Vagina (tissue), 2 donors: ENCODE data around the gene NUP188. TPM values are rescaled to one million over a fixed set of nuclear protein-coding genes. Genes with fewer than 3 reads are reported as not detected.

Experiments used
- DNase-seq, 2 donors: peaks; one replicate each; pipeline ENCODE4 v3.0.0-alpha.2; 2017; ENCODE audit errors: extremely low spot score in 2 of 2
- H3K27ac ChIP-seq: fragments of 200-600 bp; sonication (generic); one replicate; pipeline ENCODE4 v1.5.1; 2019
- H3K27me3 ChIP-seq: fragments of 200-600 bp; sonication (generic); one replicate; pipeline ENCODE4 v1.5.1; 2019
- H3K36me3 ChIP-seq, 2 donors: fragments of 200-600 bp; sonication (generic); one replicate each; pipeline ENCODE4 v1.5.1; 2017 to 2019
- H3K4me1 ChIP-seq: fragments of 200-600 bp; sonication (generic); one replicate; pipeline ENCODE4 v1.5.1; 2019
- H3K4me3 ChIP-seq, 2 donors: fragments of 200-600 bp; sonication (generic); 1 replicate in 1 of 2; 2 replicates in 1 of 2; pipeline ENCODE4 v1.5.1; 2016 to 2019
- H3K9me3 ChIP-seq: fragments of 200-600 bp; sonication (generic); one replicate; pipeline ENCODE4 v1.5.1; 2019
- POLR2A ChIP-seq, 2 donors: fragments of 450-650 bp; IDR thresholded peaks; one replicate each; pipeline ENCODE4 v1.6.1; 2017; ENCODE audit warnings: antibody characterized with exemption in 2 of 2, mild to moderate bottlenecking in 2 of 2, moderate library complexity in 2 of 2
- POLR2AphosphoS5 ChIP-seq, 2 donors: sonication (generic); formaldehyde crosslinking; IDR thresholded peaks; one replicate each; pipeline ENCODE4 v1.9.0; 2017; ENCODE audit warnings: antibody characterized with exemption in 2 of 2, mild to moderate bottlenecking in 2 of 2, low read depth in 1 of 2; ENCODE audit not compliant: insufficient read depth in 1 of 2
- intact Hi-C: fragments of 100-400 bp; cut with DNase I; formaldehyde crosslinking; loops from one replicate; pipeline ENCODE4 v1.15.1; 2023
- total RNA-seq: library from RNA; depleted of rRNA; stranded (reverse); fragments of >200 nt; gene quantifications from one replicate; pipeline ENCODE4 v1.2.3, GENCODE V29; 2016
- TF ChIP-seq, protein P1 (sequence below), 3 experiments: fragments of 450-650 bp in 2 of 3; fragments of 200-600 bp in 1 of 3; sonication (generic) in 1 of 3; IDR thresholded peaks; one replicate each; pipeline ENCODE4 v1.5.1; 2017 to 2019; ENCODE audit warnings: antibody characterized with exemption in 3 of 3, mild to moderate bottlenecking in 2 of 3, moderate library complexity in 2 of 3

Gene NUP188
- total RNA-seq, 1 donor from 2014 or later: 69.0 TPM

- intact Hi-C loops: no loop called here
- Histone ChIP-seq H3K4me1 (peaks cover 69% of the 10 kb centered on the region), H3K27ac (peak overlapping the region; percentile 96), H3K36me3 (peaks cover 0 to 29% of the 10 kb centered on the region in 2 donors), H3K9me3 (no peaks in the 10 kb centered on the region), H3K4me3 (no peak overlapping the region), H3K27me3 (no peaks in the 10 kb centered on the region)
- DNase-seq: peak in 1 of 2 donors; percentile 83
- TF ChIP-seq, protein P1, sequence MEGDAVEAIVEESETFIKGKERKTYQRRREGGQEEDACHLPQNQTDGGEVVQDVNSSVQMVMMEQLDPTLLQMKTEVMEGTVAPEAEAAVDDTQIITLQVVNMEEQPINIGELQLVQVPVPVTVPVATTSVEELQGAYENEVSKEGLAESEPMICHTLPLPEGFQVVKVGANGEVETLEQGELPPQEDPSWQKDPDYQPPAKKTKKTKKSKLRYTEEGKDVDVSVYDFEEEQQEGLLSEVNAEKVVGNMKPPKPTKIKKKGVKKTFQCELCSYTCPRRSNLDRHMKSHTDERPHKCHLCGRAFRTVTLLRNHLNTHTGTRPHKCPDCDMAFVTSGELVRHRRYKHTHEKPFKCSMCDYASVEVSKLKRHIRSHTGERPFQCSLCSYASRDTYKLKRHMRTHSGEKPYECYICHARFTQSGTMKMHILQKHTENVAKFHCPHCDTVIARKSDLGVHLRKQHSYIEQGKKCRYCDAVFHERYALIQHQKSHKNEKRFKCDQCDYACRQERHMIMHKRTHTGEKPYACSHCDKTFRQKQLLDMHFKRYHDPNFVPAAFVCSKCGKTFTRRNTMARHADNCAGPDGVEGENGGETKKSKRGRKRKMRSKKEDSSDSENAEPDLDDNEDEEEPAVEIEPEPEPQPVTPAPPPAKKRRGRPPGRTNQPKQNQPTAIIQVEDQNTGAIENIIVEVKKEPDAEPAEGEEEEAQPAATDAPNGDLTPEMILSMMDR (IDR thresholded peaks at IDR 0.05): no peak
- TF ChIP-seq POLR2AphosphoS5 (IDR thresholded peaks at IDR 0.05; ENCODE audit: insufficient read depth in 1 of 2, low read depth in 1 of 2) (no peak), POLR2A (IDR thresholded peaks at IDR 0.05) (no peak)
Measured at GRCh38 chr9:128910906-128911305, 36.6 kb upstream of the NUP188 start.

GRCh38 chr9:128911529-128912035 lies 35.9 kb upstream of the NUP188 start:
- no peak for DNase-seq
- intact Hi-C loops: no loop called here
- peak overlapping the region in 1 of 2 donors; percentile 2 for H3K4me3 ChIP-seq
- no peaks in the 10 kb centered on the region for H3K9me3 ChIP-seq
- H3K4me1 ChIP-seq: peaks cover 76% of the 10 kb centered on the region
- peaks cover 0 to 29% of the 10 kb centered on the region in 2 donors for H3K36me3 ChIP-seq
- H3K27me3 ChIP-seq: no peaks in the 10 kb centered on the region
- H3K27ac ChIP-seq: peak overlapping the region; percentile 96
- TF ChIP-seq, protein P1 (IDR thresholded peaks at IDR 0.05): no peak
- TF ChIP-seq POLR2AphosphoS5 (IDR thresholded peaks at IDR 0.05; ENCODE audit: insufficient read depth in 1 of 2, low read depth in 1 of 2): peak in 1 of 2 donors; percentile 52
- no peak for TF ChIP-seq POLR2A (IDR thresholded peaks at IDR 0.05)

GRCh38 chr9:128912270-128912853 lies 35.1 kb upstream of the NUP188 start:
- H3K27me3 ChIP-seq: no peaks in the 10 kb centered on the region
- H3K36me3 ChIP-seq: peaks cover 0 to 24% of the 10 kb centered on the region in 2 donors
- H3K9me3 ChIP-seq: no peaks in the 10 kb centered on the region
- H3K4me1 ChIP-seq: peaks cover 84% of the 10 kb centered on the region
- TF ChIP-seq POLR2A (IDR thresholded peaks at IDR 0.05) (no peak), POLR2AphosphoS5 (IDR thresholded peaks at IDR 0.05; ENCODE audit: insufficient read depth in 1 of 2, low read depth in 1 of 2) (peak; percentile 9 to 47)
- DNase-seq: no peak
- peak overlapping the region; percentile 96 for H3K27ac ChIP-seq
- intact Hi-C loops: no loop called here
- no peak overlapping the region for H3K4me3 ChIP-seq

GRCh38 chr9:128913048-128913900 lies 34.2 kb upstream of the NUP188 start:
- Histone ChIP-seq H3K36me3 (peaks cover 0 to 23% of the 10 kb centered on the region in 2 donors), H3K27me3 (no peaks in the 10 kb centered on the region), H3K27ac (peak overlapping the region; percentile 96), H3K9me3 (no peaks in the 10 kb centered on the region), H3K4me1 (peaks cover 88% of the 10 kb centered on the region), H3K4me3 (peak overlapping the region in 1 of 2 donors; percentile 2)
- intact Hi-C loops: no loop called here
- TF ChIP-seq, protein P1 (IDR thresholded peaks at IDR 0.05): no peak
- TF ChIP-seq POLR2A (IDR thresholded peaks at IDR 0.05) (no peak), POLR2AphosphoS5 (IDR thresholded peaks at IDR 0.05; ENCODE audit: insufficient read depth in 1 of 2, low read depth in 1 of 2) (no peak)
- DNase-seq: no peak

DNA sequence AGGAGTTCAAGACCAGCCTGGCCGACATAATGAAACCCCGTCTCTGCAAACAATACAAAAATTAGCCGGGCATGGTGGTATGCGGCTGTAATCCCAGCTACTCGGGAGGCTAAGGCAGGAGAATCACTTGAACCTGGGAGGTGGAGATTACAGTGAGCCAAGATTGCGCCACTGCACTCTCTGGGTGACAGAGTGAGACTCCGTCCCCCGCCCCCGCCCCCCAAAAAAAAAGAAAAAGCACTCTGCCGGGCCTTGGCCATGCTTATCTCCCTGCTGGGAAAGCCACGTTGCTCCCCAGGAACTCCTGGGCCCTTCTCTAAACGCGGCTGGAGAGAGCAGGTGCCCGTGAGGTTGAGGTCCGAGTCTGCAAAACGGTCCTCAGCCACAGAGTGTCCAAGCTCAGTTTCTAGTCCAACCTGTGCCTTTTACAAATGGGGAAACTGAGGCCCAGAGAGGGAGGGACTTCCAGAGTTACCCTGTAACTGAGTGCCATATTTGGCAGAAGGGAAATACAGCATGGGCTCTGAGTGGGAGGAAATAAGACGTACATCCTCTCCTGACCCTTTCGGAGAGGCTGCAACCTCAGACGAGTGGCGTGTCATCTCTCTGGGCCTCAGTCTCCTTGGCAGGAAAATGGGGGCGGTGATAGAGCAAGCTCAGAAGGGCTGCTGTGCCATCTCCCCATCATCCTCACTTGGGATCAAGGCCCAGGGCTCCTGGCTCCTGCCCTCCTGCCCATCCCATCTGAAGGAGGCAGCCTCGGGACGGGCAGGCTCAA lies 33.3 kb upstream of the NUP188 start:
- Histone ChIP-seq H3K27ac (peak overlapping the region; percentile 96), H3K4me3 (no peak overlapping the region), H3K9me3 (no peaks in the 10 kb centered on the region), H3K4me1 (peaks cover 91% of the 10 kb centered on the region), H3K27me3 (no peaks in the 10 kb centered on the region), H3K36me3 (peaks cover 0 to 19% of the 10 kb centered on the region in 2 donors)
- TF ChIP-seq, protein P1 (IDR thresholded peaks at IDR 0.05): no peak
- TF ChIP-seq POLR2AphosphoS5 (IDR thresholded peaks at IDR 0.05; ENCODE audit: insufficient read depth in 1 of 2, low read depth in 1 of 2) (no peak), POLR2A (IDR thresholded peaks at IDR 0.05) (no peak)
- intact Hi-C loops: no loop called here
- no peak for DNase-seq
